ENCODE data around the gene FHAD1. TPM values are rescaled to one million over a fixed set of nuclear protein-coding genes. Genes with fewer than 3 reads are reported as not detected.

FHAD1 gene
- total RNA-seq, 1 experiment from 2014 or later, result 1.9 TPM

DNA sequence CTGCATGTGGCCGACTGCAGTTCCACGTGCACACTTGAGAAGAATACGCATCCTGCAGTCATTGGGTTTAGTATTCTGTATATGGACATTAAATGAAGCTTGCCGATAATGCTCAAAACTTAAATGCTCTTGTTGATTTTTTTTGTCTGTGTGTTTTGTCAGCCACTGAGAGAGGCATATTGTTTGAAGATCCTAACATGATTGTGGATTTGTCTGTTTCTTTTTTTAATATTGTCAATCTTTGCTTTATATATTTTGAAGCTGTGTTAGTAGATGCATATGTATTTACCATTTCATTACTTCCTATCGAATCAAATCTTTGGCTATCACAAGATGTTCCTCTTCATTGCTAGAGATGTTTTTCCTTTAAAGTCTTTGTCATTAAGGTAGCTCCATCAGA is 73.2 kb downstream of the FHAD1 start:
- no peak overlapping the region for H3K4ac ChIP-seq (ENCODE audit: low read depth, low read length)
- no peak overlapping the region for H3K18ac ChIP-seq (ENCODE audit: insufficient read length, low read depth, low read length)
- H3T11ph ChIP-seq (ENCODE audit: low read length), result no peak overlapping the region
- H2AFZ ChIP-seq (ENCODE audit: low read length), result no peak overlapping the region
- peaks cover 14% of the 10 kb centered on the region for H3K27me3 Mint-ChIP-seq (ENCODE audit: low read depth)
- H3K79me1 ChIP-seq (ENCODE audit: insufficient read depth, low read depth, low read length, poor library complexity, severe bottlenecking), result no peaks in the 10 kb centered on the region
- H2BK15ac ChIP-seq (ENCODE audit: low read depth, low read length), result no peak overlapping the region
- no peak for TF ChIP-seq CTCF (conservative IDR thresholded peaks at IDR 0.05)
- H4K5ac ChIP-seq (ENCODE audit: insufficient read length, low read depth, low read length), result no peak overlapping the region
- no peaks in the 10 kb centered on the region for H3K9me3 ChIP-seq (ENCODE audit: control insufficient read depth, low read depth, low read length)
- H3K9ac ChIP-seq (ENCODE audit: extremely low read depth, insufficient read length, low read length), result no peak overlapping the region
- H3K36me3 Mint-ChIP-seq (ENCODE audit: insufficient read depth in 1 of 3, low read depth in 3 of 3), result no peaks in the 10 kb centered on the region; a peak in 1 of 7 replicates
- no peaks in the 10 kb centered on the region for H3K23me2 ChIP-seq (ENCODE audit: insufficient read length, low read depth, low read length, poor library complexity, severe bottlenecking)
- H3K4me1 Mint-ChIP-seq, result peaks cover 30 to 31% of the 10 kb centered on the region in 2 experiments
- no peak overlapping the region for H2BK12ac ChIP-seq (ENCODE audit: insufficient read length, low read depth, low read length)
- no CpG with 5 or more reads among the region's 5 CpGs for WGBS (ENCODE audit: extremely low coverage, insufficient read length, low lambda C conversion rate)
- no peak overlapping the region for H3K14ac ChIP-seq (ENCODE audit: insufficient read depth, low read length)
- no peak for DNase-seq
- H2AK5ac ChIP-seq (ENCODE audit: insufficient read length, low read length), result no peak overlapping the region
- H3K4me1 ChIP-seq (ENCODE audit: insufficient read depth, low read length), result peaks cover 7% of the 10 kb centered on the region; the same call in 1 of the 2 replicates
- no peaks in the 10 kb centered on the region for H3K27me3 ChIP-seq (ENCODE audit: insufficient read depth, low read length)
- no peak overlapping the region for H3K4me3 Mint-ChIP-seq
- H3K4me2 ChIP-seq (ENCODE audit: insufficient read depth, insufficient read length, low read length), result no peak overlapping the region
- no peaks in the 10 kb centered on the region for H3K79me2 ChIP-seq (ENCODE audit: insufficient read depth, low read length)
- no peak overlapping the region for H3K56ac ChIP-seq (ENCODE audit: insufficient read length, low read depth, low read length)
- no peak overlapping the region for H2BK20ac ChIP-seq (ENCODE audit: low read depth, low read length, poor library complexity, severe bottlenecking)
- no peak overlapping the region for H3K23ac ChIP-seq (ENCODE audit: insufficient read length, low read depth, low read length)
- no peak overlapping the region for H2BK120ac ChIP-seq (ENCODE audit: low read depth, low read length, poor library complexity, severe bottlenecking)
- no peak overlapping the region for H3K27ac ChIP-seq (ENCODE audit: insufficient read length, low read depth, low read length)
- no peaks in the 10 kb centered on the region for H4K20me1 ChIP-seq (ENCODE audit: control insufficient read depth, insufficient read depth, insufficient read length)
- H4K8ac ChIP-seq (replicated peaks; ENCODE audit: insufficient read length, low read depth, low read length), result no peak overlapping the region
- H4K91ac ChIP-seq (ENCODE audit: insufficient read length, low read depth, low read length), result no peak overlapping the region
- no peak overlapping the region for H2BK5ac ChIP-seq (ENCODE audit: insufficient read length, low read length)
- no peak overlapping the region for H3K27ac Mint-ChIP-seq
- peaks cover 0 to 7% of the 10 kb centered on the region in 2 experiments; a peak in 3 of 5 replicates for H3K9me3 Mint-ChIP-seq
